ENCODE data around the gene PSMB5. TPM values are rescaled to one million over a fixed set of nuclear protein-coding genes. Genes with fewer than 3 reads are reported as not detected.
A peak's percentile ranks its signal among the peaks of the same experiment; 100 is the strongest.

The PSMB5 gene
- total and polyA plus RNA-seq, 9 of the 15 experiments (the other 6 are each of a cell fraction or from before 2014, with no cell fraction given): 198 to 1,870 (median 269) TPM

DNA sequence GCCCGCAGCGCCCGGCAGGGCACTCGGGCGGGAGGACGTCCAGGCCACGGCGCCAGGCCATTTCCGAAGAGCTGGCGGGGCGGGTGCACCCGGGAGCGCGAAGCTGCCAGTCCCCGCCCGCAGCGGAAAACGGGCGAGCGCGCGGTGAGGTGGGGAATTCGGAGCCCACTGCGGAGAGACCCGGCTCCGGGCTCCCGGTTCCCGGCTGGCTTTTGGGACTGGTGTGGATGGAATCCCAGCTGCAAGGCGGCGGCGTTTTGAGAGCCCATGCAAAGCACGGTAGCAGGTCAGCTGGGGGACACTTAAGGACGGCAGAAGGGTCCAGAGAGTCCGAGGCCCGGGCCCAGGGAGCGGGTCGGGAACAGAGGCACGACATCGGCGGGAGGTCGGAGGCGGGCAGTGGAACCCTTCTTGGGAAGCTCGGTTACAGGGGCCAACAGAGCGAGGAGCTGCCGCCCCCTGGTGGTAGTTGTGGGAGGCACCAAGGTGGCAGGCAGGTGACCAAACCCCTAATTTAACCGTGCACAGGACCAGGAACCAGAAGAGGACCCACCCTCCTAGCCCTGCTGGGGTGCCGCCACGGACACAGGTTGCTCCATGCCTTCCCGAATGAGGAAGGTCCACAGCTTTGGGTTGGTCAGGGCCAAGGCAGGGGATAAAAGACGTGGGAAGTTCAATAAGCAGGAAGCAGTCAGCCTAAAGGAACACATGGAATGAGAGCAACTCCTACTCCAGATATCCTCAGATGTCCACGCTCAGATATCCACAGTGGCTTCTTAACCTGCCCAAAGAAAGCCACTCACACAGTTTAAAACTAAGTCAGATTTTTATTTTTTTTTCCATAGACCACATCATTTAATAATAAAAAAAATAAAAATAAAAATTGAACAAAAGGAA is 23.3 kb upstream of the PSMB5 start (continued):
- TF ChIP-seq XRCC5 (IDR thresholded peaks at IDR 0.05; ENCODE audit: low read depth, low read length) (0 out of 2 replicates have a peak, but pooled peaks have one; percentile 78), MED1 (CRISPR knock-in tag; IDR thresholded peaks at IDR 0.05; ENCODE audit: borderline replicate concordance) (no peak), HNRNPUL1 (IDR thresholded peaks at IDR 0.05; ENCODE audit: low read length) (no peak), HDAC2 (IDR thresholded peaks at IDR 0.05) (peak; percentile 76), NCOA6 (IDR thresholded peaks at IDR 0.05) (0 out of 2 replicates have a peak, but pooled peaks have one; percentile 15), TAF9B (IDR thresholded peaks at IDR 0.05; ENCODE audit: partially characterized antibody) (no peak), TCF7 (IDR thresholded peaks at IDR 0.05; ENCODE audit: borderline replicate concordance) (no peak), HDAC1 (IDR thresholded peaks at IDR 0.05) (0 out of 4 replicates have a peak, but pooled peaks of 1 of the 2 experiments have one; percentile 22), ZNF644 (tag; IDR thresholded peaks at IDR 0.05; ENCODE audit: low read depth) (no peak), ZNF699 (CRISPR knock-in tag; IDR thresholded peaks at IDR 0.05; ENCODE audit: insufficient replicate concordance) (no peak), SAFB (IDR thresholded peaks at IDR 0.05; ENCODE audit: borderline replicate concordance, low read depth, low read length) (no peak), SMARCC2 (IDR thresholded peaks at IDR 0.05; ENCODE audit: low read depth) (no peak), FOXJ3 (CRISPR knock-in tag; IDR thresholded peaks at IDR 0.05) (no peak), MAFK (IDR thresholded peaks at IDR 0.05; ENCODE audit: low read length) (no peak), SNIP1 (IDR thresholded peaks at IDR 0.05; ENCODE audit: low read depth) (no peak), ZNF408 (CRISPR knock-in tag; IDR thresholded peaks at IDR 0.05; ENCODE audit: low read depth) (no peak), MEF2D (tag; conservative IDR thresholded peaks at IDR 0.05; ENCODE audit: low read depth) (no peak)
- TF ChIP-seq, protein P1, sequence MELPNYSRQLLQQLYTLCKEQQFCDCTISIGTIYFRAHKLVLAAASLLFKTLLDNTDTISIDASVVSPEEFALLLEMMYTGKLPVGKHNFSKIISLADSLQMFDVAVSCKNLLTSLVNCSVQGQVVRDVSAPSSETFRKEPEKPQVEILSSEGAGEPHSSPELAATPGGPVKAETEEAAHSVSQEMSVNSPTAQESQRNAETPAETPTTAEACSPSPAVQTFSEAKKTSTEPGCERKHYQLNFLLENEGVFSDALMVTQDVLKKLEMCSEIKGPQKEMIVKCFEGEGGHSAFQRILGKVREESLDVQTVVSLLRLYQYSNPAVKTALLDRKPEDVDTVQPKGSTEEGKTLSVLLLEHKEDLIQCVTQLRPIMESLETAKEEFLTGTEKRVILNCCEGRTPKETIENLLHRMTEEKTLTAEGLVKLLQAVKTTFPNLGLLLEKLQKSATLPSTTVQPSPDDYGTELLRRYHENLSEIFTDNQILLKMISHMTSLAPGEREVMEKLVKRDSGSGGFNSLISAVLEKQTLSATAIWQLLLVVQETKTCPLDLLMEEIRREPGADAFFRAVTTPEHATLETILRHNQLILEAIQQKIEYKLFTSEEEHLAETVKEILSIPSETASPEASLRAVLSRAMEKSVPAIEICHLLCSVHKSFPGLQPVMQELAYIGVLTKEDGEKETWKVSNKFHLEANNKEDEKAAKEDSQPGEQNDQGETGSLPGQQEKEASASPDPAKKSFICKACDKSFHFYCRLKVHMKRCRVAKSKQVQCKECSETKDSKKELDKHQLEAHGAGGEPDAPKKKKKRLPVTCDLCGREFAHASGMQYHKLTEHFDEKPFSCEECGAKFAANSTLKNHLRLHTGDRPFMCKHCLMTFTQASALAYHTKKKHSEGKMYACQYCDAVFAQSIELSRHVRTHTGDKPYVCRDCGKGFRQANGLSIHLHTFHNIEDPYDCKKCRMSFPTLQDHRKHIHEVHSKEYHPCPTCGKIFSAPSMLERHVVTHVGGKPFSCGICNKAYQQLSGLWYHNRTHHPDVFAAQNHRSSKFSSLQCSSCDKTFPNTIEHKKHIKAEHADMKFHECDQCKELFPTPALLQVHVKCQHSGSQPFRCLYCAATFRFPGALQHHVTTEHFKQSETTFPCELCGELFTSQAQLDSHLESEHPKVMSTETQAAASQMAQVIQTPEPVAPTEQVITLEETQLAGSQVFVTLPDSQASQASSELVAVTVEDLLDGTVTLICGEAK (IDR thresholded peaks at IDR 0.05): no peak
- TF ChIP-seq, protein P1 (CRISPR knock-in tag; IDR thresholded peaks at IDR 0.05): no peak
- TF ChIP-seq, protein P2, sequence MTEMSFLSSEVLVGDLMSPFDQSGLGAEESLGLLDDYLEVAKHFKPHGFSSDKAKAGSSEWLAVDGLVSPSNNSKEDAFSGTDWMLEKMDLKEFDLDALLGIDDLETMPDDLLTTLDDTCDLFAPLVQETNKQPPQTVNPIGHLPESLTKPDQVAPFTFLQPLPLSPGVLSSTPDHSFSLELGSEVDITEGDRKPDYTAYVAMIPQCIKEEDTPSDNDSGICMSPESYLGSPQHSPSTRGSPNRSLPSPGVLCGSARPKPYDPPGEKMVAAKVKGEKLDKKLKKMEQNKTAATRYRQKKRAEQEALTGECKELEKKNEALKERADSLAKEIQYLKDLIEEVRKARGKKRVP (CRISPR knock-in tag; IDR thresholded peaks at IDR 0.05): no peak
